ENCODE measurements around the gene FRMD4A.

FRMD4A gene

DNA sequence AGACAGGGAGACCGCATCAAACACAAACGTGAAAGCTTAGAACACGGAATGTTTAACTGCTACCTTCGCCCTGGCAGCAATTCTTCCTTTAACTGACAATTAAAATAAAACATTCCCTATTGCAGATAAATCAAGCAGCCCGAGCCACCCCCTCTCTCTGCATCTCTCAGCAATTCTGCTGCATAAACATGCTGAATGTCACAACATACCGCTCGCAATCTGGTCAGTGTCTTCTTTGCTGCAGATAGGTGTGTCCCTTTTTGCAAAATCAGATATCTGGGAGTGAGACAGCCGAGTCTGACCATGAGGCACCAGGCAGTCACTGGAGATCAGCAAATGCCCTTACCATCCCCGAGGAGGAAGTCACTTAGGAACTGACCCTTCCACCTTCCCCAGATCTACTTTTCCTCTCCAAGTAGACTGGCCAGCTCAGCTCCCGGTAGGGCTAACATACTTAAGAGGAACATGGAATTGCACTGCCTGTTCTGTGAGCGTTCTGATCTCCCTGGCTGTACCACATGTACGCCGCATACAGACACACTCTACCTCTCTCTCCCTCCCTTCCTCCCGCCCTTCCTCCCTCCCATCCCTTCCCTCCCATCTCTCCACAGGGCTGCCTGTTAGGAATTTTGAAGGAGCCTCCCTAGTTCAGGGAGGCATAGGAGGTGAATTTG lies at the start of gene FRMD4A:
Gene FRMD4A, minus strand, starts transcription at position 537 of the 674 bp plus-strand sequence.
- no peak for DNase-seq

DNA sequence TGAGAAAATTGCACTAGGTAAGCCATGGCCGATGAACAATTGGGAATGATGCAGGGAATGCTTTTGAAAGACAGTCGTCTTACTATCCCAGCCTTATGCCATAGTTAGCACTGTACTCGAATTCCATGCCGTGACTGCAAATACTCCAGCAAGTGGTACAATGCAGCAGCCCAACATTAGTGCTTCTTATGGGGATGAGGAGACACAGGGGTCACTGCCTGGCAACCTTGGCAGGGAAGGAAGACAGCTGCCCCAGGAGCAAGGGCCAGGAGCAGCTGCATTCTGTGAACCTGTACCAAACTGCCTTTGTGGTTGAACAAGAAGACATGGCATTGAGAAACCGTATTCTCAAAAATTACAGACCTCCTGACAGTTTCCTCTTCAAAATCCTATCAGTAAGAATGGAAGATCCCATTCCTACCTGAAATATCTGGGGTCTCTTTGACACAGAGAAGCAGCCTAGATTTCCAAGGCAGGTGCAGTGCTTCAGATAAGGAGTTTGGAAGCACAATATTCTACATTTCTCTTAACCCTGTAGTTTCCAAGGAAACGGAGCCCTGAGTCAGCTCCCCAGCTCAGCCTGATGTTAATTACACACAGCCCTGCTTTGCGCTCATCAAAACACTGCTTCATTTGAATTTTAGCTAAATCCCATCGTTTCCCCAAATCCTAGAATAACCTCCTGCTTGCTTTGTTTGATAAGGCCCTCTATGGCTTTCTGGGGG lies 49.0 kb upstream of the FRMD4A start:
- DNase-seq: no peak

DNA sequence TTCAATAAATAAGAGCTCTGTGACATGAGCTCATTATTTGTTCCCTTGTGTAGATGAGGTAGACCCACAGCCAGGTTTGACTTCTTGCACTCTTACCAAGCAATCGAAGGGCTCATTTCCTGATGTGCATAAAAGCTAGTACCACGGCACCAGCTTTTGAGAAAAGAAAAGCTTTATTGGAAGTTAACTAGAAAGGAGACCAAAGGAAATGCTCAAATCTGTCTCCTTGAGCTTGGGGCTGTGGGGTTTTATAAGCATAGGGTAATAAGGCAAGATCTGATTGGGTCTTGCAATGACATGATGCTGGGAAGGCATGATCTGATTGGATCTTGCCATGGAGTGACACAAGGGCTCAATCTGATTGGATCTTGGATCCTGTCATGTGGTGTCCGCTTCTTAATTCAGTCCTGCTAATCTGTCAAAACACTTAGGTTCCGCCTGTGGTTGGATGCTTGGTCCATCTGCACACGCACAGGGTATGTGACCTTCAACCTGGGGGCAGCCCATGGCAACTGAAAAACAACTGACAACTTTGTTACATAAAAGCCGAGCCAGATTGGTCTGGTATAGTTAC lies 47.8 kb upstream of the FRMD4A start:
- DNase-seq: no peak

DNA sequence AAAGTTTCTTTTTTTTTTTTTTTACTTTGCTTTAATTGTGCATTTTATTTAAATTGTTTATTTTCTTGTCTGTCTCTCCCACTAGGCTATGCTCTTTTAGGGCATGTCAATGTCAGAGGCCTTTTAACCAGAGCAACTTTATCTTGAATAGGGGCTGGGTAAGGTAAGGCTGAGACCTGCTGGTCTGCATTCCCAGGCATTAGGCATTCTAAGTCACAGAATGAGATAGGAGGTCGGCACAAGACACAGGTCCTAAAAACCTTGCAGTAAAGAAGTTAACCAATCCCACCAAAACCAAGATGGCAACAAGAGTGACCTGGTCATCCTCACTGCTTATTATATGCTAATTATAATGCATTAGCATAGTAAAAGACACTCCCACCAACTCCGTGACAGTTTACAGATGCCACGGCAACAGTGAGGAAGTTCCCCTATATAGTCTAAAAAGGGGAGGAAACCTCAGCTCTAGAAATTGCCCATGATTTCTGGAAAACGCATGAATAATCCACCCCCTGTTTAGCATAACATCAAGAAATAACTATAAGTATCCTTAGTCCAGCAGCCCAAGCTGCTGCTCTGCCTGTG lies 47.0 kb upstream of the FRMD4A start:
- DNase-seq: no peak

DNA sequence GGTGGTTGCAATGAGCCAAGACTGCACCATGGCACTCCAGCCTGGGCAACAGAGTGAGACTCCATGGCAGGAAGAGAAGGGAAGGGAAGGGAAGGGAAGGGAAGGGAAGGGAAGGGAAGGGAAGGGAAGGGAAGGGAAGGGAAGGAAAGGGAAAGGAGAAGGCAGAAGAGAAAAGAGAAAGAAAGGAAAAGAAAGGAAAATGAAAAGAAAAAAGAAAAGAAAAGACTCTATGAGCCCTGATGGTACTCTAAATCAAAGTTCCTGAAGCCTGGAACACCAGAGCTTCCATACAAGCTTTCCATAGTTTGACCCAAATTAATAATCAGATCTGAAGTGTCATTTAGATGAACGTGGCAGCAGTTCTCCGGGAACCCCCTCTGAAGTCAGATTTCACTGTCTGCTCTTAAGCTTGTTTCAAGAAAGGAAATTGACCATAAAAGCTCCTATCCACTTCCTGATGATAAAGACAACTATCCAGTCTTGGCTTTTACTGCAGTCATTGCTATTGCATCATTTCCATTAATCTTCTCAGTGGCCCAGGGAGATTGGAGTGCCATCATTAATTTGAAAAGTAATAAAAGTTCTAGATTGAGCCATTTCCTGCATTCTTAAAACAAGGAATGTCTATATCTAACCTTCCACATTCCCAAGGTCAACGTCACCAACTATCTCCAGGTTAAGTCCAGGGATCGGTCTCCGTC lies 44.2 kb upstream of the FRMD4A start:
- no peak for DNase-seq

DNA sequence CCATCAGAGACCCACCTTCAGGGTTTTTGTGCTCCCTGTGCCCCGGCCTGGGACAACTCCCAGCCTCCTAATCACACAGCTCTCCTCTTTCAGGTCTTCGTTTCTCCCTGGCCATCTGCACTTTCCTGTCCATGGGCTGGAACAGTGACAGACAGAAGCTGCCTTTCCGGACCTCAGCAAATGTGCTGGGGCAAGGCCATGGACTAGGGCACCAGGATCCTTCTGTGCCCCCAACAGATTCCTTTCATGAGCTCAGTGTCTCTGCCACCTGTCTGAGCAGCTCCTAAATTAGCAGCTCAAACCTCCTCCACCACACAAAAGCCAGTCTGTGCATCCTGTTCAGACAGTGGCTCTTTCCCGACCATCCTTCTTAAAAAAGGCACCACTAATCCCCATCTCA lies 41.9 kb upstream of the FRMD4A start:
- no peak for DNase-seq

DNA sequence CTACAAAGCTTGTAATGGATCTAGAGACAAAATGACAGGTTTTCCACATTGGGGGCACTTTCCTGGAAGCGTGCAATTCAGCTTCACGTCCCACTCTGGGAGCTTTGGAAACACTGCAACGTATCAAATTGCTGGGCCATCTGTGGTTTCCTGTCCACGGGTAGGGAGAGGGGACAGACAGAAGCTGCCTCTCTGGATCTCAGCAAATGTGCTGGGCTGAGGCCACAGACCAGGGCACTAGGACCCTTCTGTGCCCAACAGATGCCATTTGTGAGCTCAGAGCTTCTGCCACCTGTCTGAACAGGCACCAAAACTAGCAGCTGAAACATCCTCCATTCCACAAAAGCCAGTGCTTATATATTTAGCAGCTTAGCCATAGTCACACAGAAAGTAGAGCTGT lies 40.9 kb upstream of the FRMD4A start:
- no peak for DNase-seq

DNA sequence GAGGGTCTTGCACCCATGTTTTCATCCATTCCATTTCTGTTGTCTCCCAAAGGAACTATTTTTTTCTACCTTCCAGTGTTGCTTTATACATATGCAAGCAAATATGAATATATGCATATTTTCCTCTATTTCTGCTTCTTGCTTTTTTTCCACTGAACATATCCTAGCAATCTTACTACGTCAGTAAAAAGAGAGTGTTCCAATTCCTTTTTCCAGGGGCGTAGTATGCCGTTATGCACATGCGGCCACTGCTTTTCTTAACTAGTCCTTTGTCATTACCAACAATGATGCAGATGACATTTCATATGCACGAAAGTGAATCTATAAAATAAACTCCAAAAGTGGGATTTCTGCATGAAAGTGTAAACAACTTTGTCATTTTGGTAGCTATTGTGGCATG lies 40.2 kb upstream of the FRMD4A start:
- no peak for DNase-seq

DNA sequence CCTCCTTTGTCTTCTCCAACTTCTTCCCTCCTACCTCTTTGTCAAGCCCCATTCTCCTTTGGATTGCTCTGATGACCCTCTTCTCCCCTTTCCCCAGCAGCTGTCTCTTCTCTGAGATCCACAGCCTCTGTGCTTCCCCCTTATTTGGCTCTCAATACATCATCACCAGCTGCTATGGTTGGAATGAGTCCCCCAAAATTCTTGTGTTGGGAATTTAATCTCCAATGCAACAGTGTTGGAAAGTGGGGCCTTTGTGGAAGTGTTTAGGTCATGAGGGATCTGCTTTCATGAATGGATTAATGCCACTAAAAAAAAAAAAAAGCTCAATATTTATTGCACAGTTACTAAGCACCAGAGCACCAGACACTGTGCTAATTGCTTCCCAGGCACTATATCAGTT lies 39.2 kb upstream of the FRMD4A start:
- no peak for DNase-seq

DNA sequence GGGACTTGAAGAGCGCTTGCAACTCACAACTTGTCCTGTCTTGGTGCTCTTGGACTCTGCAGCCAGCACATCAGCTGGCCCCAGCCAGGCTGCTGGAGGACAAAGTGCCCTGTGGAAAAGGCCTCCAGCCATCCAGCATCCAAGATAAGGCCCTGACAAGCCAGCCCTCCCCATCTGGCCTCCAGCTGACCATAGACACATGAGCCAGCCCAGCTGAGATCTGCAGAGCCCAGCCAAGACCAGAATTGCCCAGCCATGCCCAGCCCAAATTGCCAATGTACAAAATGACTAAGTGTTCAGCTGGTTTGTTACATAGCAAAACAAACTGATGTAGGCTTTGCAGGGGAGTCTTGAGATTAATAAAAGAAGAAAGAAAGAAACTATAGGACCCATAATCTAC lies 36.0 kb upstream of the FRMD4A start:
- no peak for DNase-seq

DNA sequence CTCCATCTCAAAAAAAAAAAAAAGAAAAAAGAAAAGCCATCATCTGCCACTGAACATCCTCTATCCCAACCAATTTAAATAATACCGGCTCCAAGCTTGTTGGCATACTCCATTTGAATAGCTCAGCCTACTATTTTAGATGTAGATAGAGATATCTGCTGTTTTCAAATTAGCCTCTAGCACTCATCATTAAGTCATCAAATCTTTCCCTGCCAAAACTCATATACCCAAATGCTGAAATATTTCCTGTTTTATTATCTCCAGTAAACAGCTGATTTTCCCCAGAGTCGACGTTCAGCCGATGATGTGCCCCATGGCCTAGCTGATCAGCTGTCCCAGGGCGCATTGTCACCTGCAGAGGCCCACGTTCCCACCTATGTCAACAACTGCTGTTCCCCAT lies 34.5 kb upstream of the FRMD4A start:
- no peak for DNase-seq

DNA sequence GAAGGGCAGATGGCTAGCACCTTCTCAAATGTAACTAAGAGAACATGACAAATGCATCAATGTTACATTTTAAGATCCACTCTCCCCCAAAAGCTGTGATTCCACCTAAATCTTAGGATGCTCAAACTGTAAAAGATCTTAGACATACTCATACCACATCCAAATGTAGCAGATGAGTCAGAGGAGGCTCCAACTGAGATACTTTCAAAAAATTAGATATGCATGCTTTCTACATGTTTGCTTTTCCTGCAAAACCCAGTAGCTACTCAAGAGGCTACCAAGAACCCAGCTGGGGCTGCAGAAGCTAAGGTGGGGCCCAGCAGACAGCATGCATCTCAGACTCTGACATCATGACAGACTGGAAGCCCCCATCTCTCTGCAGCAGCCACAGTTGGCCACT lies 31.4 kb upstream of the FRMD4A start:
- no peak for DNase-seq

DNA sequence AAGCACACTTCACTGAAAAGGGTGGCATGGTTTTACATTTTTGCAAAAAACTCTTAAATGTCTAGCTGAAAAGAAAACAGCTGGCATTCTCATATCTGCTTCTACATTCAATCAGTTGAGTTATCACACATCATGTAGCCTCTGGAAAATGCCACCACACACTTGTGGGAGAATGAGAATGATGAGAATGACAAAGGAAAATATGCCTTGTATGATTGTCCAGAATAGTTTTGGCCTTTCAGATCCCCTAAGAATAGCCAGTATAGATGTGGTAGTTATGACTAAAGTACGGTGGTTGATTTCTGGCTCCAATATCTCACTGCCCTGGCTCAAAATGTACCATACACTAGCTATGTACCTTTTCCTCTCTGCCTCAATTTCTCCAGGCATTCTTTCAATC lies 30.2 kb upstream of the FRMD4A start:
- no peak for DNase-seq

DNA sequence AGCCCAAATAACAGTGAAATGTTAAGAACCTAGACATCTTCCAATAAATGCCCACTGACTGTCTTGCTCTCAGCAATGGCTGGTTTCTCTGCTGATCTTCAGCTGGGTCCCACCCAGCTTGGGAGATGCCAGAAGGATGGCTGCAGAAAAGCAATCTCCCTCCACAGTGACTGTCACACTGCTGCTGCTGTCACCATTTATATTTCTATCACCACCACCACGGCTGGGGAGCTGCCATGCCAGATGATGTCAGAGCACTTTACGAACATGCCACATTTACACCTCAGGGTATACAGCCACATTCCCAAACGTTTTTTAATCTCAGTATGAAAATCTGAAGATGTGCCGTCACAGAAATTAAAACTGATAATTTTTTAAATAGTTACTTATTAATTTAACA lies 29.8 kb upstream of the FRMD4A start:
- no peak for DNase-seq

DNA sequence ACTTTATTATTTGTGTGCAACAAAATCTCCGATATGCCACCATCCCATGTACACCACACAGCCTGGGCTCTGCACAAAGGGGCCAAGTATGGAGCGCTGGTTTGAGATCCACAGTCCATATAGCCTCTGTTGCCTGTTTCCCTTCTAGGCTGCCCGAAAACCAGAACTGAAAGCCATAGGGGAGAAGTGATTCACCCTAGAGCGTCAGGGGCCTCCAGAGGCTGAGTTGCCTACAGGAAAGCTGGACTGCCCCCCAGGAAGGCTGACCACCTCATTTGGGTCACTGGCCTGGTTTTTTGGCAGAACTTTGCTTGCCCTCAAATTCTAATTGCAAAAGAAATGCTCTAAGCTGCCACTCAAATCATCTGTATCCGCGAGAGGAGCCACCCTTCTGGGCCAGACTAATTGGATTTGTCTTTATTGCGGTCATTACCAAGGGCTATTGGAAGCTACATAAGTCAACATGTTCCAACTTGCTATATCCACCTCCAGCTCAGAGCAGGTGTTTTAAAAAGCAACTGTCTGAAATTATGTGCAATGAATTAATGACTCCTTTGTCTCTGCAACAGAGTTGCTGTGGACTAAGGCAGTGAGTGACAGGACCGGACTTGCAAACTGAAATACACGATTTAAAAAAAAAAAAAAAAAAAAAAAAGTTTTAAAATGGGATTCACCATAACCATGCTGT lies 28.3 kb upstream of the FRMD4A start:
- peak; percentile 4 for DNase-seq

DNA sequence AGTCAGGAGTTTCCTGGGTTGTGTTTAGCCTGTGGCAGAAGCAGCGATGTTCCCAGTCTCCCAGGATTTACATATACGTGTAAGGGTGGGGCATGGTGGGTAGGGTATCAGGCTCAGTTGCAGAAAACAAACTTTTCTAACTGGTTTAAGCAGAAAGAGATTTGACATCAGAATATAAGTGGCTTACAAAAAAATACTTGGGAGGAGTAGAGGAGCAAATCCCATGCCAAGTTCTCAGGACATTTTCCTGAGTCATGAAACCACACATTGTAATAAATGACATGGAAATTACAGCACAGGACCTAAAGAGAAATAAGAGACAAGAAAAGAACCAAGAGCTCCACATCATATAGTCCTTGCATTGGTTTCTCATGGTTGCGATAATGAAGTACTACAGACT lies 26.2 kb upstream of the FRMD4A start:
- no peak for DNase-seq

DNA sequence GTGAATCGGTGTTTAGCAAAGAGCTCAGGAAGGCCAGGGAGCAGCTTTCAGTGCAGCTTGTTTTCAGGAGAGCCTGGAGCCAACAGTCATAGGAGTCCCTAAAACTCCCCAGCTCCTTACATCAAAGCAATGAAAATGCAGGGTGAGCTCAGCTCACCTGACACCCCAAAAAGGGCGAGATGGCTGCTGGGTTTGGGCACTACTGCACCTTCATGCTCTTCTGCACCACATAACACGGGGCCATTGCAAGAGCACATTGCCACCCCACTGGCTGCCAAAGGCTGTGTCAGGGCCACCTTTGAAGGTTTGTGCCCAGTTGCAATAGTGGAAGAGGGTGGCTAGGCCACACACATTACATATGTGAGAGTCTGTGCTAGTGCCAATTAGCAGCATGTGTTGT lies 25.0 kb upstream of the FRMD4A start:
- no peak for DNase-seq

DNA sequence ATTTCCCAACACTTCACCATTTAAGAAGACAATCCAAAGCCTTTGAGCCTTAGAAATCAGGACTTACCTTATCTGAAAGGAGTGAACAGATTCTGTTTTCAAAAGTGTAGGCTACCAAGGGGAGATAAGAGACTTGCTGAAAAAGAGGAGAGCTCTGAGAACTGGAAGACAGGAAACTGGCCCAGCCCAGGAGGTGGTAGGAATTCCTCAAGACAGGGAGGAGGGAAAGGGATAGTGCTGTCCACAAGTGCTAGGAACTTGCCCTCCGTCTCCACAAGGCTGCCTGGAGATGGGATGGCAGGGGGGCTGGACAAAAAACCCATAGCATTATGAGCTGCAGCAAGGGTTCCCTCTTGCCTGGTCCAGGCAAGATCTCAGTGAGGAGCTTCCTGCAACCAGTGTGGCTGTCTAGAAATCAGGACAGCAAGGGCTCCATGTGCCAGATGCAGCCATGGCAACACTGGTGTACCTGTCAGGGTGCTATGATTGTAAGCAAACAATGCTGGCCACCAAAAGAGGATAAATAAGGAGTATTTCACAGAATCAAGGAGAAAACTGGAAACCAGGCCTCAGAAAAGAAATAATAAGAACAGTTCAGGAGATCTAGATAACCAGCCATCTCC lies 22.7 kb upstream of the FRMD4A start:
- DNase-seq: no peak

DNA sequence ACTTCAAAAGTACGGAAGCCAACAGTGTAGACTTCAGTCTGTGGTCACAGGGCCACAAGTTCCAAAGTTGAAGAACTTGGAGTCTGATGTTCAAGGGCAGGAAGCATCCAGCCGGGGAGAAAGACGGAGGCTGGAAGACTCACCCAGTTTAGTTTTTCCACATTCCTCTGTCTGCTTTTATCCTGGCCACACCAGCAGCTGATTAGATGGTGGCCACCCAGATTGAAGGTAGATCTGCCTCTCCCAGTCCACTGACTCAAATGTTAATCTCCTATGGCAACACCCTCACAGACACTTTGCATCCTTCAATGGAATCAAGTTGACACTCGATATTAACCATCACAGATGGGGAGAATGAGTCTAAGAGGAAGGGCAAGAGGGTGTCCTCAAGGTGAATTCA lies 19.3 kb upstream of the FRMD4A start:
- no peak for DNase-seq

DNA sequence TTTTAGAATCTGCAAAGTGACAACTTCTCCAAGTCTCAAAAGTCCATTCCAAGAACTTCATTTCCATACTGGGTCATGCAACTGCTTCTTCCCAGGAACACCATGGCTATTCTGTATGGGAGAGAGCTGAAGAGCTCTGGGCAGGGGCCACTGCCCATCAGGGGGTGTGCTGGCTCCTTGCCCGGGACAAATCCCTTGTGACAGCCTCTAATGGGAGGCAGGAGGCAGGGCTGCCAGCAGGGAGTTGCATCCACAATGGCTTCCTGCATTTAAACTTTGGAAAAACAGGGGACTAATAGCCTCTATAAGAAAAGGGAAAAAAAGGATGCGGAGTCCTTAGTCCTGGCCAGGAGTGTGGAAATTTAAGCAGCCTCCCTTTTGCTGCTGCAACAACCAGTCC lies 18.4 kb upstream of the FRMD4A start:
- DNase-seq: no peak

DNA sequence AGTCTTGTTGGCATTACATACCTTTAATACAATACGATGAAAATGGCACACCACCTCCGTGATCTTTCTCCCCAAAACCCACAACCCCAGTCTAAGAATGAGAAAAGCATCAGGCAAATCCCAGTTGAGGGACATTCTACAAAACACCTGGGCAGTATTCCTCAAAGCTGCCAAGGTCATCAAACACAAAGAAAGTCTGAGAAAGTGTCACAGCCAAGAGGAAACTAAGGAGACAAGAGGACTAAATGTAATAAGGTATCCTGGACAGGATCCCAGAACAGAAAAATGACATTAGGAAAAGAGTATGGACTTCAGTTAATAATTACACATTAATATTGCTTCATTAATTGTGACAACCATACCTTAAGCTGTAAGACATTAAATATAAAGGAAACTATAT lies 14.5 kb upstream of the FRMD4A start:
- DNase-seq: no peak

DNA sequence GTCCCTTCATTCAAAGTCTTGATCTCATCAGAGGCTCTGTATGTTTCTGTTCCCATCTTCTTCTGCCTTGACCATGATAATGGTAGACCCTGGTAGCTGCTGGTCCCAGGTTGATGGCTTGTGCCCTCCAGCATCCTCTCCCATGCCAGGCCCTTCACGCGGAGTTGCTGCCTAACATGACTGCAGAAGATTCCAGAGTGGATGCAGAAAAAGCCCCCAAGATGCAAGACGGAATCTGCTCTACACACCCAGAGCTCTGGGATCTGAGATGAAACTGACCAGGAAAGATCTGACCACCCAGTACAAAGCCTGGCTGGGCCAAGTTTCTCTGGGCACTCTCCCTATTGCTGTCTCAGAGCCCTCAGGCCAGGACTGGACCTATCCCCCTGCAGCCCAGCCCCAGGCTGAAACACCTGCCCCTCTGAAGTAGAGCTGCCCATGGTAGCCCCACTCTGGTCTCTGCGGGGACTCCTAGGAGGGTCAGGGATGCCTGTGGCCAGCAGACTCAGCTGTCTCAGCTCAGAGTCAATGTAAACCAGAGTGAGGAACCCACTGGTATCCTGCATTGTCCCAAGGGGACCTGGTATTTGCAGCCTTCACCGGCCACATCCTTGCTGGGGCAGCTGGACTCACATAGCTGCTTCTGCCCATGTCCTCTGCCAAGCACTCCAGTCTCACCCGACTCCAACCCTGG lies 9.5 kb upstream of the FRMD4A start:
- DNase-seq: no peak

Measured in SHP77 treated with DMSO at 0.1 percent for 48 hours (cell line).